Adrenal gland (tissue), 12 donors: ENCODE data around the gene PRTFDC1. TPM values are rescaled to one million over a fixed set of nuclear protein-coding genes. Genes with fewer than 3 reads are reported as not detected.

ENCODE experiments used
- DNase-seq, 7 donors: peaks; one replicate each; pipeline ENCODE4 v3.0.0-alpha.2; 2019 to 2020
- H3K27ac ChIP-seq, 5 donors: fragments of 200-600 bp; sonication (generic) in 4 of 5; 1 replicate in 3 of 5; 2 replicates in 2 of 5; pipeline versions ENCODE4 v1.5.1 to v1.8.0; 2016 to 2020; ENCODE audit warnings: mild to moderate bottlenecking in 1 of 5
- H3K27me3 ChIP-seq: fragments of 200-600 bp; 2 replicates; pipeline ENCODE4 v1.8.0; 2021
- H3K36me3 ChIP-seq, 2 donors: fragments of 200-600 bp; replicated peaks in 1 of 2; 1 replicate in 1 of 2; 2 replicates in 1 of 2; pipeline versions ENCODE4 v1.5.1 to v1.8.0; 2018 to 2022
- H3K4me1 ChIP-seq, 2 donors: fragments of 200-600 bp; replicated peaks in 1 of 2; 1 replicate in 1 of 2; 2 replicates in 1 of 2; pipeline versions ENCODE4 v1.5.1 to v1.8.0; 2018 to 2021
- H3K4me3 ChIP-seq, 4 donors: fragments of 200-600 bp; sonication (generic) in 3 of 4; one replicate each; pipeline ENCODE4 v1.5.1; 2016 to 2018
- H3K9me3 ChIP-seq, 3 donors: fragments of 200-600 bp; sonication (generic) in 1 of 3; replicated peaks in 1 of 3; 1 replicate in 2 of 3; 2 replicates in 1 of 3; pipeline versions ENCODE4 v1.5.1 to v1.8.0; 2016 to 2021
- CTCF ChIP-seq, 6 experiments: fragments of 450-650 bp in 4 of 6; fragments of 200-600 bp in 2 of 6; sonication (generic) in 1 of 6; IDR thresholded peaks; 1 replicate in 5 of 6; 2 replicates in 1 of 6; pipeline versions ENCODE4 v1.5.1 to v1.8.0; 2016 to 2021; ENCODE audit warnings: antibody characterized with exemption in 6 of 6, mild to moderate bottlenecking in 2 of 6, moderate library complexity in 1 of 6
- POLR2A ChIP-seq, 2 donors: fragments of 450-650 bp; IDR thresholded peaks; one replicate each; pipeline ENCODE4 v1.6.1; 2017; ENCODE audit warnings: antibody characterized with exemption in 2 of 2, mild to moderate bottlenecking in 2 of 2, moderate library complexity in 1 of 2
- WGBS, 4 donors: extraction: QIAGEN DNeasy Blood & Tissue Kit in 2 of 4; methylation state at CpG; one replicate each; pipeline versions ENCODE4 v1.1.5 to v1.1.7; 2013 to 2017; 5-methylcytosine and 5-hydroxymethylcytosine counted together
- intact Hi-C, 2 donors: fragments of 100-400 bp; cut with DNase I; formaldehyde crosslinking; loops; one replicate each; pipeline versions ENCODE4 v1.14.1 to v1.15.0; 2022 to 2023
- polyA plus RNA-seq, 3 donors: library from polyadenylated mRNA; stranded (reverse); fragments of 200-250 nt in 2 of 3; fragments of 350-450 nt in 1 of 3; fragmentation: Illumina TruSeq in 1 of 3; extraction: RNeasy Lipid Tissue Mini Kit (QIAGEN cat#74804) in 1 of 3; gene quantifications; one replicate each; pipeline ENCODE4 v1.2.3, GENCODE V29; 2013 to 2014
- total RNA-seq, 9 donors: library from RNA; depleted of rRNA in 4 of 9; stranded (reverse); fragments of >200 nt in 4 of 9; fragments of 120-200 nt in 1 of 9; fragmentation: NEBNext Ultra II Directional in 1 of 9; extraction: Animal tissue kit (Norgen Biotek cat#: 25700) in 1 of 9; gene quantifications; one replicate each; pipeline versions ENCODE4 v1.1.0 to v1.2.4, GENCODE V29; 2013 to 2023
- donor health status: healthy with polysubstance abuse.
- donor health status: Bipolar disorder and iron deficiency.
- donor health status: DM: yes; HTN: yes; CAD: no.
- donor health status: DM: no; HTN: no; CAD: no.
- donor health status: DM: no; HTN: no; CAD: no.
- donor health status: DM: yes; HTN: yes; CAD: no.

PRTFDC1 gene
- total and polyA plus RNA-seq, 12 donors, result 13.5 to 56.5 (median 26.6) TPM

GRCh38 chr10:24882047-24882698 is 70.2 kb downstream of the PRTFDC1 start:
- no peaks in the 10 kb centered on the region for H3K27me3 ChIP-seq
- no peak overlapping the region for H3K27ac ChIP-seq
- 69 to 77% (median 76%) methylated on average over 11 of the region's 11 CpGs for WGBS, 4 donors
- peaks cover 0 to 8% of the 10 kb centered on the region in 2 donors for H3K4me1 ChIP-seq
- TF ChIP-seq CTCF (IDR thresholded peaks at IDR 0.05) (no peak), POLR2A (IDR thresholded peaks at IDR 0.05) (no peak)
- DNase-seq, result peak in 2 of 7 donors; percentile 34 to 47
- H3K9me3 ChIP-seq, result no peaks in the 10 kb centered on the region
- no peaks in the 10 kb centered on the region for H3K36me3 ChIP-seq
- intact Hi-C loops, result no loop called here
- H3K4me3 ChIP-seq, result peak overlapping the region in 1 of 4 donors; percentile 12

- Histone ChIP-seq H3K4me1 (peaks cover 0 to 8% of the 10 kb centered on the region in 2 donors), H3K36me3 (no peaks in the 10 kb centered on the region), H3K27ac (no peak overlapping the region), H3K27me3 (no peaks in the 10 kb centered on the region), H3K9me3 (no peaks in the 10 kb centered on the region), H3K4me3 (no peak overlapping the region)
- TF ChIP-seq CTCF (IDR thresholded peaks at IDR 0.05) (no peak), POLR2A (IDR thresholded peaks at IDR 0.05) (no peak)
- intact Hi-C loops, result no loop called here
- 66 to 81% (median 68%) methylated on average over 5 of the region's 5 CpGs for WGBS, 4 donors
- peak in 1 of 7 donors; percentile 27 for DNase-seq
Observed at GRCh38 chr10:24879861-24880260, 72.5 kb downstream of the PRTFDC1 start.

GRCh38 chr10:24874133-24874532 is 78.3 kb downstream of the PRTFDC1 start:
- DNase-seq, result no peak
- H3K9me3 ChIP-seq, result no peaks in the 10 kb centered on the region
- H3K4me3 ChIP-seq, result no peak overlapping the region
- TF ChIP-seq CTCF (IDR thresholded peaks at IDR 0.05) (no peak), POLR2A (IDR thresholded peaks at IDR 0.05) (no peak)
- peaks cover 16 to 33% of the 10 kb centered on the region in 2 donors for H3K4me1 ChIP-seq
- H3K27me3 ChIP-seq, result no peaks in the 10 kb centered on the region
- H3K36me3 ChIP-seq, result no peaks in the 10 kb centered on the region
- intact Hi-C loops, result no loop called here
- H3K27ac ChIP-seq, result peak overlapping the region in 1 of 5 donors; percentile 61

- H3K9me3 ChIP-seq, result no peaks in the 10 kb centered on the region
- TF ChIP-seq CTCF (IDR thresholded peaks at IDR 0.05) (no peak), POLR2A (IDR thresholded peaks at IDR 0.05) (peak in 1 of 2 donors; percentile 60)
- H3K27me3 ChIP-seq, result no peaks in the 10 kb centered on the region
- no peak overlapping the region for H3K4me3 ChIP-seq
- DNase-seq, result peak; percentile 24 to 68 (median 56)
- H3K4me1 ChIP-seq, result peaks cover 16 to 33% of the 10 kb centered on the region in 2 donors
- WGBS, 4 donors, result 20 to 38% (median 22%) methylated on average over 4 of the region's 4 CpGs
- H3K27ac ChIP-seq, result peak overlapping the region in 4 of 5 donors; percentile 48 to 79 (median 66)
- H3K36me3 ChIP-seq, result no peaks in the 10 kb centered on the region
- intact Hi-C loops, result no loop called here
Observed at GRCh38 chr10:24873281-24873683, 79.1 kb downstream of the PRTFDC1 start.
